ENCODE measurements around the gene SRRM2.

- TF ChIP-seq CTCF (IDR thresholded peaks at IDR 0.05) (no peak), POLR2A (IDR thresholded peaks at IDR 0.05) (no peak), POLR2AphosphoS5 (IDR thresholded peaks at IDR 0.05) (no peak)
Measured at GRCh38 chr16:2779978-2780898, 27.8 kb downstream of the SRRM2 start.

Data from transverse colon (tissue), 4 donors.